Left ventricle myocardium superior (tissue), 1 donor: ENCODE measurements around the gene ANAPC16. TPM values are rescaled to one million over a fixed set of nuclear protein-coding genes. Genes with fewer than 3 reads are reported as not detected.
"Not testable (repeated sequence)": the region's sequence is repeated elsewhere in the genome, so short reads cannot be mapped to it uniquely, and the experiment has no call there.

ENCODE experiments used
- ATAC-seq: fragments of 200-7000 bp; cut with Tn5 transposase; one replicate; pipeline ENCODE4 v1.9.1; 2020; ENCODE audit warnings: mild to moderate bottlenecking, moderate library complexity
- DNase-seq: peaks from one replicate; pipeline ENCODE4 v3.0.0-alpha.2; 2020
- intact Hi-C: fragments of 100-400 bp; cut with micrococcal nuclease; formaldehyde crosslinking; loops from one replicate; pipeline ENCODE4 v1.11.0; 2022
- total RNA-seq: library from RNA; stranded (reverse); fragmentation: NEBNext Ultra II Directional; extraction: Animal tissue kit (Norgen Biotek cat#: 25700); gene quantifications from one replicate; pipeline ENCODE4 v1.2.1, GENCODE V29; 2021
- donor health status: DM: no; HTN: yes; CAD: no; lungs with severe emphysema.

ANAPC16 gene
- total RNA-seq, 1 donor from 2014 or later, result 260 TPM

DNA sequence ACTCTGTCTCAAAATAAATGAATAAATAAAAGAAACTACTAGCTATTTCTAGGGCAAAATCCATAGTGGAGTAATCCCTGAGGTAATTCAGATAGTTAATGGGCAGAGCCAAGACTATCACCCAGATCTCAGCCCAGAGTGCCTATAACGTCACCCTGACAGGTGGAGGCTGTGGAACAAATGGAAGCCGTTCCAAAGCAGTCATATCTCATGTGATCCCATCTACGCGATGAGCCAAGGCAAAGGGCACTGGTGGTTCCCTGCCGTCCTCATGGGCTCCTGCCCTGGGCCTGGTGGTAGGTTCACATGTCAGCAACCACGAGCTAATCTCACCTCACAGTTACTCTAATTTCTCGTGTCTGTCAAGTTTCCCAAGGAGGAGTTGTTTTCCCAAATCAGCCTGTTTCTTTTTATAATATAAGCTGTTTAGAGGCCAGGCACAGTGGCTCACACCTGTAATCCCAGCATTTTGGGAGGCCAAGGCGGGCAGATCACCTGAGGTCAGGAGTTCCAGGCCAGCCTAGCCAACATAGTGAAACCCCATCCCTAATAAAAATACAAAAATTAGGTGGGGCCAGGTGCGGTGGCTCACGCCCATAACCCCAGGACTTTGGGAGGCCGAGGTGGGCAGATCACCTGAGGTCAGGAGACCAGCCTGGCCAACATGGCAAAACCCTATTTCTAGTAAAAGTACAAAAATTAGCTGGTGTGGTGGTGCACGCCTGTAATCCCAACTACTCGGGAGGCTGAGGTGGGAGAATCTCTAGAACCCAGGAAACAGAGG is 22.8 kb downstream of the ANAPC16 start:
- intact Hi-C loops, result no loop called here
- no peak for DNase-seq
- no peak for ATAC-seq

DNA sequence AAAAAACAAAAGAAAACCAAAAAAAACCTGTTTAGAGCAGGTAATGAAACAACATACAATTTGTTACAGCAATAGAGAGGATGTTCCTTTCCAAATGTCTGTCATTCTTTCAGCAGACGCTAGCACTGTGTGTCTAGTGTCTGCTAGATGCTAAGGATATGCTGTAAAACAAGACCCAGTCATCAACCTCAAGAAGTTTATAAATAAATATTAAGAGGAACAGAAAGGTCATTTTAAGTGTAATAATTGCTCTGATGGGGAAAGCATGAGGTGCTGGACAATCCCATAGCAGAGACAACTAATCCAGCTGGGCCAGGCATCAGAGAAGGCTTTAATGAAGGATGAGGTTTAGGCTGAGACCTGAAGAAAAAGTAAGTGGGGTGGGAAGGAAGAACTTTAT is 23.6 kb downstream of the ANAPC16 start:
- intact Hi-C loops, result no loop called here
- ATAC-seq, result no peak
- no peak for DNase-seq

DNA sequence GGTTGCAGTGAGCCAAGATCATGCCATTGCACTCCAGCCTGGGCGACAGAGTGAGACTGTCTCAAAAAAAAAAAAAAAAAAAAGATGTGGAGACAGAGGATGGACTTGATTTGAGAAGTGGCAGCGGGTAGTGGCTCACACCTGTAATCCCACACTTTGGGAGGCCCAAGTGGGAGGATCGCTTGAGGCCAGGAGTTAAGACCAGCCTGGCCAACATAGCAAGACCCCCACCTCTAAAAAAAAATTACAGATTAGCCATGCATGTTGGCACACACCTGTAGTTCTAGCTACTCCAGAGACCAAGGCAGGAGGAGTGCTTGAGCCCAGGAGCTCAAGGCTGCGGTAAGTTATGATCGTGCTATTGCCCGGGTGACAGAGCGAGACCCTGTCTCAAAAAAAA is 24.6 kb downstream of the ANAPC16 start:
- intact Hi-C loops, result no loop called here
- ATAC-seq (no peak), DNase-seq (no peak)

DNA sequence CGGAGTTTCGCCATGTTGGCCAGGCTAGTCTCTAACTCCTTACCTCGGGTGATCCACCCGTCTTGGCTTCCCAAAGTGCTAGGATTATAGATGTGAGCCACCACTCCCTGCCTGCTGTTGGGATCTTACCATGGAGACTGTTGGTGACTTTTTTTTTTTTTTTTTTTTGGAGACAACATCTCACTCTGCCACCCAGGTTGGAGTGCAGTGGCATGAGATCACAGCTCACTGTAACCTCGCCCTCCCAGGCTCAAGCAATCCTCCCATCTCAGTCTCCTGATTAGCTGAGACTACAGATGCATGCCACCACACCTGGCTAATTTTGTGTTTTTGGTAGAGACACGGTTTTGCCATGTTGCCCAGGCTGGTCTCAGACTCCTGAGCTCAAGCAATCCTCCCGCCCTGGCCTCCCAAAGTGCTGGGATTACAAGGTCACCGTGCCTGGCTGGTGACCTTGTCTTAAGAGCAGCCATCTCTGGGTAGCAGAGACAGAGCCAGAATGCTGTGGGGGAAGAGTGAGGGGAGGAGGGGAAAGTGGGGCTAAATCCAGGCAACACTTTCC is 26.0 kb downstream of the ANAPC16 start:
- intact Hi-C loops, result no loop called here
- no peak for ATAC-seq
- no peak for DNase-seq

DNA sequence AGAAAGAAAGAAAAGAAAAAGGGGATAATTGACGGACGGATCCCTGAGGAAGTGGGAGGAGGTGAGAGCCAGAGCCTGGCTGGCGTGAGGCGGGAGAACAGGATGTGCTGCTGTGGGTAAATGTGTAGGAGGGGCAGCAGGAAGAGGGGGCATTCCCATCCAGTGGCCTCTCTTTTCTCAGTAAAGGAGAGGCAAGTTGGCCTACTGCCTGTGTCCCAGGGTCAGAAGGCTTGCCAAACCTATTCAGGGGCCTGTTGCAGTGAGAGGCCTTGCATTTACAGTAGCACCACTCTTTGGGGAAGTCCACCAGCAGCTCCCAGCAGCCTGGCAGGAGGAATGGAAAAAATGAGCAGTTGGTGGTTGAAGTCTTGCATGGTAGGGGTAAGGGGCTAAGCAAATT is 26.9 kb downstream of the ANAPC16 start:
- intact Hi-C loops, result no loop called here
- ATAC-seq (peak; percentile 72), DNase-seq (peak; percentile 76)

DNA sequence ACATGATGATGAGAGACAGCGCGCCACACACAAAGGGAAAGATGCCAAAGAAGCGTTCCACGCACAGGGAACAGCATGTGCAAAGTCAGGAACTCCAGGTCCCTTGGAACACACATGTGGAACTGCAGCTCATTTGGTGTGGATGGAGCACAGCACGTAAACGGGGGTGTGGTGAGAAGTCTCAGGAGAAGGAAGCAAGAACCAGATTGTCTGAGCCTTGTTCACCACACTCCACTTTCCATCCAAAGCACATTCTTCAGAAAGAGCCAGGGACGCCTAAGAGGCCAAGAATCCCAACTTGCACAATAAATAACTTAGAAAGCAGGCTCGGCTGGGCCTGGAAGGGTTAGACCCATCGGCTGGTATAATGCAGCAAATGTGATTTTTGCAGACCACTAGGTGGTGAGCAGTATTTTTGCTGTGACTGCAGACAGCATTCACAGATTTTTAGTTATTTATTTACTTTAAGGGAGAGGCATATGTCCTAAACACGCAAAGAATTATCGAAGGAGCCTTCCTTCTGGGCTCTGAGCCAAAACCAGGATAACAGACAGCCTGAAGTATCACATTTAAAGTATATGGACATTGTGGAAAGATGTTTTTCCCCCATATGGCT is 28.1 kb downstream of the ANAPC16 start:
- ATAC-seq (peak; percentile 63), DNase-seq (peak; percentile 69)
- intact Hi-C loops, result no loop called here

DNA sequence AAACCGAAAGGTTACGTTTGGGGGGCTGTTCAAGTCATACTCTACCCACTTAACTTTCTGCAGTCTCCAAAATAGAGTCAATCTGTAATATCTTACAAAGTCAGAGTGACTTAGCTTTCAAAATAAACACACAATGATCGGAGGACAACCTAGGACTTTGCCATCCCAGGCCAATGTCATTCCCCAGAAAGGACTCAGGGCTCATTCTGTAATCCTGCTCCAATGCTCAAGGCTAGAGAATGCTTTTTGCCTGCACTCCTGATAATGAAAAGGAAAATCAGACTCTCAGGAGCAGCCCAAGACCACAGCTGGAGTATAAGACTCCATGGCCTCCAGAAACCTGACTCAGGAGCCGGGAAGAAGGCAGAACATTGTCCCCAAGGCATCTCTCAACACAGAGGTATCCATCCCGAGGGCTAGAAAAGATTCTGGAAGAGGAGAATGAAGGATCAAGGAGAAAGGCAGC is 28.8 kb downstream of the ANAPC16 start:
- intact Hi-C loops, result no loop called here
- DNase-seq (no peak), ATAC-seq (no peak)

DNA sequence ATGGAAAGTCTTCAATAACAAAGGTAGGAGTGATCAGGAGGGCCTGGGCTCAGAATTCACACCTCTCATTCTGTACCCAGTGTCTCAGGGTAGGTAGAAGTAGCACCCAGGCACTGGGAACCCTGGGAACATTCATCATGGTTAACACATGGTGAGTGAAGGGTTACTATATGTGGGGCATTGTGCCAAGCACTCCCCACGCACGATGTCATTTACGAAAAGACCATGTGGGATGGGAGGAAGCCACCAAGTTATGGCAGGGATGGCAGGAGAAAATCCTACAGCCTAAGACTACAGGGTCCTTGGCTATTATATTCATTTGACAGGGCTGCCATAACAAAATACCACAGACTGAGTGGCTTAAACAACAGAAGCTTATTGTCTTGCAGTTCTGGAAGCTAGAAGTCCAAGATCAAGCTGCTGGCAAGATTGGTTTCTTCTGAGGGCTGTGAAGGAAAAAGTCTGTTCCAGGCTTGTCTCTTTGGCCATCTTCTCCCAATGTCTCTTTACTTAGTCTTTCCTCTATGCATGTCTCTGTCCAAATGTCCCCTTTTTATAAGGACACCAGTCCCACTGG is 30.2 kb downstream of the ANAPC16 start:
- ATAC-seq (no peak), DNase-seq (no peak)
- intact Hi-C loops, result no loop called here

DNA sequence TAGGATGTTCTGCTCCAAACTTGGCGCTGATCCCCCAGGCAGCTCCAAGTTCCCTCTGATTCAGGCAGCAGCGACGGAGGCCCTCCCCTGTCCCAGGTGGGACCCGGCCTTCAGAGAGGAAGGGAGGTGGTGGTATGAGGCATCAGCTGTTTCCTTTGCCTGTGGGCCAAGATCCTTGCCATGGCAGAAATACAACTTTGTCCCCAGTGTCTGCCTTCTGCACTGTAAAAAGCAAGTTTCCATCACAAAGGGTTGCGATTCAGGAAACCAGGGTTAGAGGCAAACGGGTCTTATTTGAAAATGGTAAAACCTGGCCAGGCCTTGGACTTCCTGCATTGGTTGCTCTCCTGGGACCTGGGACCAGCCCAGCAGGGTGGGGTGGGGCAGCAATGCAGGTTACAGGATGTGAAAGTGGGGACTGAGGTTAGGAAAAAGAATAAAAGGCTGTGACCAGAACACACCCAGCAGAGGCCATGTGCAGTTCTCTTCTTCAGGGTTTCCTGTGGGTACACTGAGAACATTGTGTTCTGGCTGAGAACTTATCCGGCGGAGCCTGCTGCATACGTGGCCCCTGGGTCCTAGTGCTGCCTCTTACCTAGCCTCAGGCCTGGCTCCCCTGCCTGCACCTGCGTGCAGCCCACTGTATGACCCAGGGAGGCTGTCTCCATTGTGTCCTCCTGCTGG is 32.8 kb downstream of the ANAPC16 start:
- ATAC-seq (peak; percentile 88), DNase-seq (peak; percentile 89)
- intact Hi-C loops, result no loop called here

DNA sequence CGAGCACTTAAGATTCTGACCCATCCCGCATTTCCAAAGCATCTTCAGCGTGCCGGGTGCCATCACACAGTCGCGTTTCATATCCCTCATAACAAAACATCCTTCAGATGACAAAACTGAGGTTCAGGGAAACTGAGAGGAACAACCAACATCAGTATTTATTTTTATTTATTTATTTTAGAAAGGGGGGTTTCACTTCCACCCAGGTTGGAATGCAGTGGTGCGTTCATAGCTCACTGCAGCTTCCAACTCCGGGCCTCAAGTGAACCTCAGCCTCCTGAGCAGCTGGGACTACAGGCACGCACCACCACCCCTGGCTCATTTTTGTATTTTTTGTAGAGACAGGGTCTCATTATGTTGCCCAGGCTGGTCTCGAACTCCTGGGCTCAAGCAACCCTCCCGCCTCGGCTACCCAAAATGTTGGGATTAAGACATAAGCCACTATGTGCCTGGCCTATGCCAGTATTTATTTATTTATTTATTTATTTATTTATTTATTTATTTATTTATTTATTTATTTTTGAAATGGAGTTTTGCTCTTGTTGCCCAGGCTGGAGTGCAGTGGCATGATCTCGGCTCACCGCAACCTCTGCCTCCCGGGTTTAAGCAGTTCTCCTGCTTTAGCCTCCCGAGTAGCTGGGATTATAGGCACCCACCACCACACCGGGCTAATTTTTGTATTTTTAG is 33.5 kb downstream of the ANAPC16 start:
- ATAC-seq, intact Hi-C loops, DNase-seq: not testable (repeated sequence)

DNA sequence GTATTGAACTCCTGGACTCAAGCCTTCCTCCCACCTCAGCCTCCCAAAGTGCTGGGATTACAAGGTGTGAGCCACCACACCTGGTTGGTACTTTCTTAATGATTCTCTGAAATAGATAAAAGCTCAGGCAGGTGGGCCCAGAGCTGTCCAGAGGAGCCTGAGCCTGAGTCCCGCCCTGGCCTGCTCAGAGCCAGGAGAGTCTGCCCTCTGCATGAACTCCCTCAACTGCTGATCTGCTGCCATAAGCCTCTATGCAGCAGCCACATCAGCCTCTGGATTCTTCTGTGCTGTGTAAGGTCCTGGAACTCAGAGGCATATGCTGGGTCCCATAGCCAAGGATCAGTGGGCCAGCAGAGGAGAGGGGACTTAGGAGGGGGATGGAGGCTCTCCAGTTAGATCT is 34.9 kb downstream of the ANAPC16 start:
- intact Hi-C loops, result no loop called here
- DNase-seq (peak; percentile 80), ATAC-seq (peak; percentile 31)

DNA sequence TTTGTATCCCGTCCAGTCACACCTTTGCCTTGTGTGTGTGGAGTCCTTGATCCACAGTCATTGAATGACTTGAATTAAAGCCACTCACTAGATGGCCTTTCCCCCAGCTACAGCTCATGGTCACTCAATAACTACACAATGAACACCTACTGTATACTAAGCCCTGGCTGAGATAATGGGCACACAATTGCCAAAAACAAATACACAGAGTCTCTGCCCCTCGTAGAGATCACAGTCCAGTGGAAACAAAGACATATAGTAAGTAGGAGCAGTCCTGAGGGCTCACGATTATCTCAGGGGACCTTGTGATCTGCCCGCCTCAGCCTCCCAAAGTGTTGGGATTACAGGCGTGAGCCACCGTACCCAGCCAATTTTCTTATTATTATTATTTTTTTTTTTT is 35.8 kb downstream of the ANAPC16 start:
- intact Hi-C loops, result no loop called here
- no peak for ATAC-seq
- no peak for DNase-seq

DNA sequence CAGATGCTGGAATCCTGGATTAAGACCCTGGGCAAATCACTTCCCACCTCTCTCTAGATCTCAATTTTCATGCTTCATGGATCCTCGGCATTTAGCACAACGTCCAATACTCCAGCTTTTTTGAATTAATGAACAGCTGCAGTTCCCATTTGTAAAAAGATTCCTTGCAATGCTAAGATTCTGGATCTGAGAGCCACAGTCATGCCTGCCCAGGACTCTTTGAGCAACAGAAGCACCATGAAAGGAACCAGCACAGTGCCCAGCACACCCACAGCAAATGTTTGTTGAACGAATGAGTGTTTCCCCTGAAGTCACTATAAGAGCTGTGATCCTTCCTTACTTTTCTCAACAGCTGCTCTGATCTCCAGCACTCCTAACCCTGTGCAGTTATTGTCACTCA is 37.2 kb downstream of the ANAPC16 start:
- ATAC-seq, result no peak

DNA sequence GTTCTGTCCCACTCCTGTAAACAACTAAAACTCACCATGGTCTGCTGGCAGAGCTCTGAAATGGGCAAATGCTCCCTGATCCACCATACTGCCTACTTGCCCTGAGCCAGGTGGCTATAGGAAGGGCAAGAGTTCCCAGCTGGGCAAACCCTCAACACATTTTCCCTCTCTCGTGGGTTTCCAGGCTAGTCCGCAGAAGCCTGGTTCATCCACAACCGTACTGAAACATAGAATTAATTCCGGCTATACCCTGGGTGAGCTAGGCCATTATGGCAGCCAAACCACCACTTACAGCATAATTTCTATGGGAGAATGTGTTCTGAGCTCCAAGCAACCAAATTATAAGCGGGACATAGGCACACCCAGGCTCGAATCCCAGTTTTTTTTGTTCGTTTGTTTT is 37.8 kb downstream of the ANAPC16 start:
- DNase-seq (no peak), ATAC-seq (no peak)
- intact Hi-C loops, result no loop called here

More for the DNA sequence above, 37.2 kb downstream of the ANAPC16 start:
- no peak for DNase-seq
- intact Hi-C loops, result no loop called here

DNA sequence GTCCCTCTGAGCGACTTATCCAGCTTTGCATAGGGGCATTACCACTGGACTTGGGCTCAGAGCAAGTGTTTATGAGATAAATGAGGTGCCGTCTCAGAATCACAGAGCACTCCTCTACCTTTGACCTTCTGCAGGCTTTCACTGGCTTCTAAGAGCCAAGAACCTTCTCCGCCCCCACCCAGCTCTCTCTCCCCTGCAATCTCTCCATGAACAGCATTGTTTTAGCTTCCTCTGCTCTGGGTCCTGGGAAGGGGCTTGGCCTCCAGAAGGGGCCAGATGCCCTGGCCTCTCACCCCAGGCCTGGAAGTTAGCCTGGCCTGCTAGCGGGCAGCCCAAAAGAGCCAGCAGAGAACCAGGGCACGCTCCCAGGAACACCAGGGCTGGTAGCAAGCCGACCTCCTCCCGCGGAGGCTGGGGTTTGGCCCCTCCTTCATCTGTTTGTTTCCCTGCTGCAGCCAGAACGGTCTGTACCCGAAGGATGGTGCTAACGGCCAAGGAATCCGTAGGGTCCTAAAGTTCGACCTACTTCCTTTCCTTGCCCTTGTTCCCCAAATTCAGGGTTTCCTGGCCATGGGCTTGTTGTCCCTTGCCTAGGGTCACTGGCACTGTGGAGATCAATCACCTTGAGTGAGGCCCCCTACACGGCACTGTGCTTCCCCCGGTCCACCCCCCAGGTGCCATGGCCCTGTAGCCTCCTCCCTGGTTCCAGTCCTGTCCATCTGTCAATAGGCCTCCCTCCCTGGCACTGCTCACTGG is 39.2 kb downstream of the ANAPC16 start:
- intact Hi-C loops, result no loop called here
- ATAC-seq (peak; percentile 91), DNase-seq (peak; percentile 95)

DNA sequence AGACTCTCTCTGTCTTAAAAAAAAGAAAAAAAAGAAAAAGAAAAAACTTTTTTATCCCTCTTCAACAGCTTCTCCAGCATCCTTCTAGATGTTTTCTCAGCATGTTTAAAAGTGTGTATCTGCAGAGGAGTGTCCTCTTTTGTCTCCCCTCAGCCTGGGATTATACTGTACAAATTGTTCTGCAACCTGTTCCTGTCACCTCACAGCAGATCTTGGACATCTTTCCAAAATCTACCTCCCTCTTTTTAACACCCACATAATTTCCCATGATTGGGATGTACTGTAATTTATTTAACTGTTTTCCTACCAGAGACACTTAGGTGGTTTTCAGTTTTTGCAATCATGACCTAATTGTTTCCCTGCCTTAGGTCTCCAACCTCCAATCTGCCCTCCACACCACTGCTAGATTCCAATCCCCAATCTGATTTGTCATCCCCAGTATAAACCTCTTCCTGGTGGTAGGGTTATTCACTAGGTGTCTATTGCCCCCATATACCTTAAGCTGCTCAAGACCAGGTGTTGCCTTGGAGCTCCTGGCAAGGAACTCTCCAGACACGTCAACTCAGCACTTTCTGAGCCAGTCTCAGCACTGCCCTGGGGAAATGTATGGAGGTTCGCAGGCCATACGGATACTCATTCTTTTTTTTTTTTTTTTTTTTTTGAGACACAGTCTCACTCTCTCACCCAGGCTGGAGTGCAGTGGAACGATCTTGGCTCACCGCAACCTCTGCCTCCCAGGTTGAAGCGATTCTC is 40.3 kb downstream of the ANAPC16 start:
- no peak for ATAC-seq
- intact Hi-C loops, result no loop called here

DNA sequence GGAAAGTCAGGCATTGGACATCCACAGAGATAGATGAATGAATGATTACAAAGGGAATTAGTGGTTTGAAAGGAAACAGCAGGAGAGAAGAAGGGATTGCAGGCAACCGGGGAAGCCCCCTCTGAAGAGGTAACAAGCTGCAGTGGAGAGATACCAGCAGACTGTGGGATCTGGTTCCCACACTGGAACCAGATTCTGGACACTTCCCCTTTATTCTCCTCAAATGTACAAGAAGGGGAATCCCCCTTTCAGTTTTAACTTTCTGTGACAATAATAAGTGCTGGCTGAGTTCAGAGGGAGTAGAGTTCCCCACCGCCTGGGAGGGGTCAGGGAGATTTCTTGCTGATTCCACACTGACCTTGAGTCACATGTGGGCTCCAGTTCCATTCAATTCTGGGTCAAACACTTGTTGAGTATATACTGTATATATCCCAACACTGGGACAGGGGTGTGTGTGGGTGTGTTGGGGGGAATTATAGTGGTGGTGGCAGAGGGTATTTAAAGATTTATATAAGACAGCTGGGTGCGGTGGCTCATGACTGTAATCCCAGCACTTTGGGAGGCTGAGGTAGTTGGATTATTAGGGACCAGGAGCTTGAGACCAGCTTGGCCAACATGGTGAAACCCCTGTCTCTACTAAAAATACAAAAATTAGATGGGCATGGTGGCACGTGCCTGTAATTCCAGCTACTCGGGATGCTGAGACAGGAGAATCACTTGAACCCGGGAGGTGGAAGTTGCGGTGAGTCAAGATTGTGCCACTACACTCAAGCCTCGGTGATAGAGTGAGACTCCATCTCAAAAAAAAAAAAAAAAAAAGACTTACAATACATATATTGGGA is 41.5 kb downstream of the ANAPC16 start:
- no peak for DNase-seq
- intact Hi-C loops, result no loop called here
- ATAC-seq, result no peak

More for the DNA sequence above, 40.3 kb downstream of the ANAPC16 start:
- no peak for DNase-seq
